Measurements from ENCODE around the gene RIN3. TPM values are rescaled to one million over a fixed set of nuclear protein-coding genes. Genes with fewer than 3 reads are reported as not detected.

RIN3 gene
- total RNA-seq, 1 experiment from 2014 or later, result 14.8 TPM

DNA sequence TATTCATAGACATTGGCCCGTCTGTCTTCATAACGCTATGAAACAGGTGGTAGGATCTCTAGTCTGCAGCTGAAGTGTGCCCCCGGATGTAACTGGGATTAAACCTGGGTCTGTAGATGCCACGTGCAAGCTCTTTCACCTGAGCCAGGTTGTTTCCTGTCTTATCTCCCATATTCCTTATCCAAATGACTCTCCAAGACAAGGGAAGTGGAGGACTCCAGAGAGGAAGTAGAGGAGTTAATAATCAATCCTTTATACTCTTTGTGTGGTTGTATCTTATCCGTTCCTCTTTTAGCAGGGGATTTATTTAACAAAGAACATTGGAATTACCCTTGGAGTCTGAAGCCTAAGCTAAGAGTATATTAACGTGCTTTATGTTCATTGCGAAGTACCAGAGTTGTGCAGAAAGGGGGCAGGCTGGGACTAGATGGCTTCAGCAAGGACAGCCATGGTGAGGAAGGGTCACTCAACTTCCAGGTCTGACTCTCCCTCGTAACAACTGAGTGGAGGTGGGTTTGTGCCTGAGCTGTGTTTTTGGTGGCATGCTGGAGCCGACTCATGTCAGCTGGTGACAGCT is 82.8 kb downstream of the RIN3 start:
- Histone ChIP-seq H3K27me3 (ENCODE audit: insufficient read depth, low read depth) (no peaks in the 10 kb centered on the region), H3K9me3 (ENCODE audit: insufficient read depth, low read depth) (no peaks in the 10 kb centered on the region), H3F3A (ENCODE audit: insufficient read depth, low read depth) (peaks cover 34% of the 10 kb centered on the region), H3K4me2 (no peak overlapping the region), H3K4me1 (replicated peaks; ENCODE audit: insufficient read depth) (peaks cover 31% of the 10 kb centered on the region), H3K36me3 (ENCODE audit: low read depth) (no peaks in the 10 kb centered on the region), H3K27ac (no peak overlapping the region), H4K20me1 (ENCODE audit: insufficient read depth) (no peaks in the 10 kb centered on the region), H3K9me2 (ENCODE audit: insufficient read depth) (no peaks in the 10 kb centered on the region), H3K79me2 (ENCODE audit: low read depth) (0 out of 2 replicates have a peak, but pooled peaks cover 3% of the 10 kb centered on the region), H2AFZ (no peak overlapping the region), H3K4me3 (no peak overlapping the region)
- intact Hi-C loops (cut with micrococcal nuclease; ENCODE audit: unreplicated experiment), result no loop called here
- BruUV-seq (replicated peaks), result no TSS peak
- TF ChIP-seq CTCF (conservative IDR thresholded peaks at IDR 0.05) (no peak), EZH2 (IDR thresholded peaks at IDR 0.05; ENCODE audit: low read depth) (no peak)
- CTCF ChIA-PET, result no interaction called here
- POLR2A ChIA-PET (ENCODE audit: unreplicated experiment), result no interaction called here
- DNase-seq, result no peak

- BruUV-seq (replicated peaks), result no TSS peak
- DNase-seq, result no peak
- no peaks in the 10 kb centered on the region for H3K36me3 ChIP-seq (ENCODE audit: low read depth)
- no peaks in the 10 kb centered on the region for H3K9me3 ChIP-seq (ENCODE audit: insufficient read depth, low read depth)
- no peak overlapping the region for H3K4me2 ChIP-seq
- no peaks in the 10 kb centered on the region for H3K27me3 ChIP-seq (ENCODE audit: insufficient read depth, low read depth)
- no peak overlapping the region for H2AFZ ChIP-seq
- peaks cover 31% of the 10 kb centered on the region for H3K4me1 ChIP-seq (replicated peaks; ENCODE audit: insufficient read depth)
- CTCF ChIA-PET, result no interaction called here
- no peaks in the 10 kb centered on the region for H4K20me1 ChIP-seq (ENCODE audit: insufficient read depth)
- H3K9me2 ChIP-seq (ENCODE audit: insufficient read depth), result no peaks in the 10 kb centered on the region
- intact Hi-C loops (cut with micrococcal nuclease; ENCODE audit: unreplicated experiment), result no loop called here
- no peak overlapping the region for H3K4me3 ChIP-seq
- H3K79me2 ChIP-seq (ENCODE audit: low read depth), result peaks cover 18% of the 10 kb centered on the region
- H3K27ac ChIP-seq, result peak overlapping the region; percentile 66
- TF ChIP-seq EZH2 (IDR thresholded peaks at IDR 0.05; ENCODE audit: low read depth) (no peak), CTCF (conservative IDR thresholded peaks at IDR 0.05) (no peak)
- POLR2A ChIA-PET (ENCODE audit: unreplicated experiment), result no interaction called here
- H3F3A ChIP-seq (ENCODE audit: insufficient read depth, low read depth), result peaks cover 34% of the 10 kb centered on the region
These were observed 84.6 kb downstream of the RIN3 start for GRCh38 chr14:92597906-92598905.

GRCh38 chr14:92599811-92600210 is 86.2 kb downstream of the RIN3 start:
- Histone ChIP-seq H3K36me3 (ENCODE audit: low read depth) (no peaks in the 10 kb centered on the region), H3K27me3 (ENCODE audit: insufficient read depth, low read depth) (no peaks in the 10 kb centered on the region), H2AFZ (no peak overlapping the region), H3K4me2 (peak overlapping the region; percentile 24; the same call in 1 of the 2 replicates), H3K4me1 (replicated peaks; ENCODE audit: insufficient read depth) (peaks cover 31% of the 10 kb centered on the region), H3K27ac (peak overlapping the region; percentile 66), H3F3A (ENCODE audit: insufficient read depth, low read depth) (peaks cover 32% of the 10 kb centered on the region), H3K79me2 (ENCODE audit: low read depth) (peaks cover 21% of the 10 kb centered on the region), H3K9me3 (ENCODE audit: insufficient read depth, low read depth) (no peaks in the 10 kb centered on the region), H3K4me3 (no peak overlapping the region), H3K9me2 (ENCODE audit: insufficient read depth) (no peaks in the 10 kb centered on the region), H4K20me1 (ENCODE audit: insufficient read depth) (no peaks in the 10 kb centered on the region)
- DNase-seq, result peak in 1 of 2 experiments; percentile 79
- ChIA-PET CTCF (interaction anchor here (0.5 kb wide), 1 partner anchor 56 kb away, joined by 8 read pairs; no protein-coding TSS in a partner anchor), POLR2A (ENCODE audit: unreplicated experiment) (no interaction called here)
- TF ChIP-seq CTCF (conservative IDR thresholded peaks at IDR 0.05), result no peak
- TF ChIP-seq EZH2 (IDR thresholded peaks at IDR 0.05; ENCODE audit: low read depth), result no peak
- BruUV-seq (replicated peaks), result no TSS peak
- intact Hi-C loops (cut with micrococcal nuclease; ENCODE audit: unreplicated experiment), result no loop called here
